AG04450 (cell line): Measurements from ENCODE around the gene VPS37B. TPM values are rescaled to one million over a fixed set of nuclear protein-coding genes. Genes with fewer than 3 reads are reported as not detected.

ENCODE experiments used
- CTCF ChIA-PET: fragments of 300-600, 350-600 bp; formaldehyde crosslinking; extraction: SDS; loops from one replicate; lab custom pipeline; 2022; ENCODE audit warnings: antibody characterized with exemption, inconsistent platforms; lab: Charles Lee
- POLR2A ChIA-PET: fragments of 350-600 bp; formaldehyde crosslinking; extraction: SDS; loops from one replicate; lab custom pipeline; 2021; ENCODE audit warnings: antibody characterized with exemption, inconsistent platforms; lab: Yijun Ruan, JAX
- DNase-seq: peaks from one replicate; pipeline ENCODE4 v3.0.0-alpha.2; 2011; ENCODE audit warnings: low read depth, low spot score
- H3K27ac ChIP-seq: one replicate; pipeline ENCODE4 v1.5.1; 2012; ENCODE audit warnings: low read depth, low read length, control low read depth
- H3K27me3 ChIP-seq: one replicate; pipeline ENCODE4 v1.6.0; 2012; ENCODE audit warnings: low read length; ENCODE audit not compliant: control insufficient read depth, insufficient read depth
- H3K4me3 ChIP-seq: 2 replicates; pipeline ENCODE4 v1.5.1; 2011; ENCODE audit warnings: mild to moderate bottlenecking, low read depth, low read length, control low read depth
- H3K9me3 ChIP-seq: 2 replicates; pipeline ENCODE4 v1.5.1; 2012; ENCODE audit warnings: low read length; ENCODE audit not compliant: control insufficient read depth, insufficient read depth
- polyA plus RNA-seq: library from polyadenylated mRNA; depleted of rRNA; stranded (reverse); fragments of >200 nt; gene quantifications from 2 replicates; pipeline ENCODE4 v1.2.3, GENCODE V29; 2011
- TF ChIP-seq, protein P1 (sequence below): IDR thresholded peaks from 2 replicates; pipeline ENCODE4 v1.5.1; 2011; ENCODE audit warnings: low read depth, low read length, control low read depth, inconsistent platforms

Gene VPS37B
- polyA plus RNA-seq, 1 experiment = 24.5 TPM

DNA sequence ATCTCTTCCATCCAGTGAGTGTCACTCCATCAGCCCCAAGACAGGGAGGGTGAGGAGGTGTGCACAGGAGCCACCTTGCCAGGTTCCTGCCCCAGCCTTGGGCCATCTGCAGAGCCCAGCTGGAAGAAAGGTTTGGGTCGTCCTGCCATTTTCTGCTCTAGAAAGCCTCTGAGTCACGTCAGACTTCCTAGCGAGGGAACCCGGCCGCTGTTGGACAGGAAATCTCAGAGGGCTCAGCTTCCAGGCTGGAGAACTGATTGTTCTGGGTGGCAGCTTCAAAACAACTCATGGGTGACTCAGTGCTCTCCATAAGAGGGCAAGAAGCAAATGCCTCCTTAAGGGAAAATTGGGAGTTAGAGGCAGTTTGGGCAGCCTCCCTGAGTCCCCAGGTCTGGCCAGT lies 44.1 kb downstream of the VPS37B start:
- TF ChIP-seq, protein P1, sequence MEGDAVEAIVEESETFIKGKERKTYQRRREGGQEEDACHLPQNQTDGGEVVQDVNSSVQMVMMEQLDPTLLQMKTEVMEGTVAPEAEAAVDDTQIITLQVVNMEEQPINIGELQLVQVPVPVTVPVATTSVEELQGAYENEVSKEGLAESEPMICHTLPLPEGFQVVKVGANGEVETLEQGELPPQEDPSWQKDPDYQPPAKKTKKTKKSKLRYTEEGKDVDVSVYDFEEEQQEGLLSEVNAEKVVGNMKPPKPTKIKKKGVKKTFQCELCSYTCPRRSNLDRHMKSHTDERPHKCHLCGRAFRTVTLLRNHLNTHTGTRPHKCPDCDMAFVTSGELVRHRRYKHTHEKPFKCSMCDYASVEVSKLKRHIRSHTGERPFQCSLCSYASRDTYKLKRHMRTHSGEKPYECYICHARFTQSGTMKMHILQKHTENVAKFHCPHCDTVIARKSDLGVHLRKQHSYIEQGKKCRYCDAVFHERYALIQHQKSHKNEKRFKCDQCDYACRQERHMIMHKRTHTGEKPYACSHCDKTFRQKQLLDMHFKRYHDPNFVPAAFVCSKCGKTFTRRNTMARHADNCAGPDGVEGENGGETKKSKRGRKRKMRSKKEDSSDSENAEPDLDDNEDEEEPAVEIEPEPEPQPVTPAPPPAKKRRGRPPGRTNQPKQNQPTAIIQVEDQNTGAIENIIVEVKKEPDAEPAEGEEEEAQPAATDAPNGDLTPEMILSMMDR = no peak
- POLR2A ChIA-PET = interaction anchor here (0.5 to 0.8 kb wide), 2 partner anchors 15 to 18 kb away, joined by 3 read pairs; no protein-coding TSS in a partner anchor
- Histone ChIP-seq H3K4me3 (no peak overlapping the region), H3K27me3 (no peaks in the 10 kb centered on the region), H3K27ac (peak overlapping the region; percentile 58), H3K9me3 (no peaks in the 10 kb centered on the region; the same call in 1 of the 2 replicates)
- CTCF ChIA-PET = no interaction called here
- DNase-seq = peak; percentile 57

DNA sequence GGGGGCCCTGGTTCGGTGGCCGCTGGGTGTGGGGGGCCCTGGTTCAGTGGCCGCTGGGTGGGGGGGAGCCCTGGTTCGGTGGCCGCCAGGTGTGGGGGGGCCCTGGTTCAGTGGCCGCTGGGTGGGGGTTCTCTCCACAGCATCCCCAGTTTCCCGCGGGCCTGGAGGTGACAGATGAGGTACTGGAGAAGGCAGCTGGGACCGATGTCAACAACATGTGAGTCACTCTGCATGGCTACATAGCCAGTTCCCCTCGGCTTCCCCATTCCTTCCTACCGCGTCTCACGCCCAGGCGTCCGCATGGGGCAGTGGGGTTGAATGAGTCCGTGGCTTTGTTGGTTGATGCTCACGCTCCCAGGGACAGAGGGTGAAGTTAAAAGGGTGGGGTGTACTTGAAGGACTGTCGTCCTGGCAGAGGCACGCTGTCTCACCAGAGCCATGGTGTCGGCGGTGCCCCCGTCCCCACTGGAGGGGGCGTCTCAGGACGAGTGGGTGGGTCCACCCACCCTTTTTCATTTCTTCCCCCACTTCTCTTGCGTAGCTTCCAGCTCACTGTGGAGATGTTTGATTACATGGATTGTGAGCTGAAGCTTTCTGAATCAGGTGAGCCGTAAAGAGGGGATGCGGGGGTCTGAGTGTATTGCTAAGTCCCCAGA lies 45.1 kb downstream of the VPS37B start:
- Histone ChIP-seq H3K4me3 (no peak overlapping the region), H3K27ac (peak overlapping the region; percentile 25), H3K9me3 (no peaks in the 10 kb centered on the region), H3K27me3 (no peaks in the 10 kb centered on the region)
- DNase-seq = no peak
- TF ChIP-seq, protein P1 = no peak
- ChIA-PET POLR2A (interaction anchor here (0.6 kb wide), 1 partner anchor 23 kb away, joined by 7 read pairs; no protein-coding TSS in a partner anchor), CTCF (no interaction called here)

- H3K27me3 ChIP-seq = no peaks in the 10 kb centered on the region
- no peak for DNase-seq
- no peak overlapping the region for H3K27ac ChIP-seq
- no peaks in the 10 kb centered on the region for H3K9me3 ChIP-seq
- TF ChIP-seq, protein P1 = no peak
- POLR2A ChIA-PET = interaction anchor here (0.6 kb wide), 1 partner anchor 253 kb away, joined by 3 read pairs; no protein-coding TSS in a partner anchor
- no peak overlapping the region for H3K4me3 ChIP-seq
- CTCF ChIA-PET = no interaction called here
Measured at GRCh38 chr12:122850048-122850445, 45.9 kb downstream of the VPS37B start.

GRCh38 chr12:122849352-122850047 lies 46.4 kb downstream of the VPS37B start:
- ChIA-PET CTCF (no interaction called here), POLR2A (interaction anchor here (0.6 kb wide), 1 partner anchor 253 kb away, joined by 3 read pairs; no protein-coding TSS in a partner anchor)
- no peak for DNase-seq
- TF ChIP-seq, protein P1 = no peak
- no peaks in the 10 kb centered on the region for H3K9me3 ChIP-seq
- no peak overlapping the region for H3K4me3 ChIP-seq
- H3K27me3 ChIP-seq = no peaks in the 10 kb centered on the region
- H3K27ac ChIP-seq = no peak overlapping the region
